Epithelial cell of prostate (primary cell): Measurements from ENCODE around the gene CORO1C.
A peak's percentile ranks its signal among the peaks of the same experiment; 100 is the strongest.
"Not testable (repeated sequence)": the region's sequence is repeated elsewhere in the genome, so short reads cannot be mapped to it uniquely, and the experiment has no call there.

Experiments
- DNase-seq: peaks from one replicate; pipeline ENCODE4 v3.0.0-alpha.2; 2011; ENCODE audit warnings: low read depth, low spot score
- H3K27ac ChIP-seq: fragments of 450-650 bp; 2 replicates; pipeline ENCODE4 v1.5.1; 2017; ENCODE audit warnings: mild to moderate bottlenecking

CORO1C gene

GRCh38 chr12:108756421-108756820 lies 25.1 kb upstream of the CORO1C start:
- no peak overlapping the region for H3K27ac ChIP-seq
- no peak for DNase-seq

DNA sequence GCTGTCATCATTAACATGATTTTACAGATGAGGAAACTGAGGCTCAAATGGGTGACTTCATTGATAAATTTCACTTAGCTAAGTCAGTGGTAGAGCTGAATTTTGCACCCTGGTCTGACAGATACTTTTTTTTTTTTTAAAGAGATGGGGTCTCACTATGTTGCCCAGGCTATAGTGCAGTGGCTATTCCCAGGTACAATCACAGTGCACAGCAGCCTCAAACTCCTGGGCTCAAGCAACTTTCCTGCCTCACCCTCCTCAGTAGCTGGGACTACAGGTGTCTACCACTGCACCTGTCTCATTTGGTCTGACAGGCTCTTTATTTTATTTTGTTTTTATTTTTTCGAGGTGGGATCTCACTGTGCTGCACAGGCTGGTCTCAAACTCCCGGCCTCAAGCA lies 24.2 kb upstream of the CORO1C start:
- H3K27ac ChIP-seq = no peak overlapping the region
- DNase-seq = no peak

GRCh38 chr12:108753976-108754375 lies 22.7 kb upstream of the CORO1C start:
- no peak overlapping the region for H3K27ac ChIP-seq
- no peak for DNase-seq

- H3K27ac ChIP-seq = no peak overlapping the region
- no peak for DNase-seq
These were observed 21.1 kb upstream of the CORO1C start for GRCh38 chr12:108752387-108752786.

GRCh38 chr12:108751821-108752220 lies 20.5 kb upstream of the CORO1C start:
- no peak overlapping the region for H3K27ac ChIP-seq
- DNase-seq = no peak

DNA sequence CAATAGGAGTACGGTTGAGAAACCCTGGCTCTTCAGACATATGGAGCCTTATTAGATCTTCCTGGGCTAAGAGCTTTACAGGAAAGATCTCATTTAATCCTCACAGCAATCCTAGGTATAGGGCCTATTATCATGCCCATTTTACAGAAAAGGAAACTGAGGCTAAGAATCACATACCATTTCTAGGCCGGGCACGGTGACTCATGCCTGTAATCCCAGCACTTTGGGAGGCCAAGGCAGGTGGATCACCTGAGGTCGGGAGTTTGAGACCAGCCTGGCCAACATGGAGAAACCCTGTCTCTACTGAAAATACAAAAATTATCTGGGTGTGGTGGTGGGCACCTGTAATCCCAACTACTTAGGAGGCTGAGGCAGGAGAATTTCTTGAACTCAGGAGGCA lies 19.7 kb upstream of the CORO1C start:
- not testable (repeated sequence) for DNase-seq, H3K27ac ChIP-seq

- no peak overlapping the region for H3K27ac ChIP-seq
- no peak for DNase-seq
These were observed 19.2 kb upstream of the CORO1C start for GRCh38 chr12:108750526-108750925.

DNA sequence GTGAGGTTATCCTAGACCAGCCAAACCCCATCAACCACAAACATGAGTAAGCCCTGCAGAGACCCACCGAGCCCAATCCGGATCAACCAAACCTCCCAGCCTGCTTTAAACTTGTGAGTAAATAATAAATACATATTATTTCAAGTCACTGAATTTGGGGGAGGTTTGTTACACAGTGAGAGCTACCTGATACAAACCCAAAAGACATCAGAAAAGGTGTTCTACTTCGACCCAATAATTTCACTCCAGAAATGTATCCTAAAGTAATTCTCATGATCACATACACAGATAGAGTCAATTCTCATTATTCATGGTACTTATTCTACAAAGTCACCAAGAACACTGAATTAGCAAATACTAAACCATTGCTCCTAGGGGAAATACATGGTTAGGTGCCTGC lies 16.2 kb upstream of the CORO1C start:
- no peak overlapping the region for H3K27ac ChIP-seq
- DNase-seq = no peak

DNA sequence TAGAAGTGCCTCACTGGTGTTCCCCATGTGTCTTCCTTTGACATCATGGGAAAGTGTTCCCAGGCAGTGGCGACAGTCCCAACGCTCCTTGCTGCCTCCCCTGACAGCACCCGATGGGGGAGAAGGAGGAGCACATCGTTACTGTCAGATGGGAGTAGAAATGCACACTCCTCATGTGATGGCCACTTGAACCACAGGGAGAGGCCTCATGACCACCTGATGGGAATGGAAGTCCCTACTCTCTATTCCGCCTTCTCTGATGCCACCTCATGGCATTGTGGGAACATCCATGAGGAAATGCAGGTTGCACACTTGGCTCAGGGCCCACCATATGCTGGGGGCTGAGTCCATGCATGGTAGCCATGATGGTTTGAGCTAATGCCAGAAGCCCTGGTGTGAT lies 14.3 kb upstream of the CORO1C start:
- DNase-seq = no peak
- no peak overlapping the region for H3K27ac ChIP-seq

- no peak for DNase-seq
- H3K27ac ChIP-seq = no peak overlapping the region
These were observed 12.9 kb upstream of the CORO1C start for GRCh38 chr12:108744021-108744897.

DNA sequence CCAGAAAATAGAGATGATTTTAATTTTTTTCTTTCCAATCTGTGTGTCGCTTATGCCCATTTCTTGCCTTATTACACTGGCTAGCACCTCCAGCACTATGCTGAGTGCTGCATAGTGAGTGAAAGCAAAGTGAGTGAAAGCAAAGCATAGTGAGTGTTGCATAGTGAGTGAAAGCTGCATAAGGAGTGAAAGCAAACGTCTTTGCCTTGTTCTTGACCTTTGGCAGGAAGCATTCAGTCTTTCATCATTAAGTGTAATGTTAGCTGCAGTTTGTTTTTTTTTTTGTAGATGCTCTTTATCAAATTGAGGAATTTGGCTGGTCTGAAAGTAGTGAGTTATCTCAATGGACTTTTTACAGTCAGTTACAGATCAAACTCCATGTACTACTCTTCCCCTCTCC lies 6.9 kb upstream of the CORO1C start:
- DNase-seq = no peak
- H3K27ac ChIP-seq = no peak overlapping the region

- no peak for DNase-seq
- H3K27ac ChIP-seq = peak overlapping the region; percentile 97
These were observed 4.5 kb upstream of the CORO1C start for GRCh38 chr12:108735855-108736254.

GRCh38 chr12:108734200-108734906 lies 3.0 kb upstream of the CORO1C start:
- H3K27ac ChIP-seq = peak overlapping the region; percentile 97
- peak; percentile 90 for DNase-seq

DNA sequence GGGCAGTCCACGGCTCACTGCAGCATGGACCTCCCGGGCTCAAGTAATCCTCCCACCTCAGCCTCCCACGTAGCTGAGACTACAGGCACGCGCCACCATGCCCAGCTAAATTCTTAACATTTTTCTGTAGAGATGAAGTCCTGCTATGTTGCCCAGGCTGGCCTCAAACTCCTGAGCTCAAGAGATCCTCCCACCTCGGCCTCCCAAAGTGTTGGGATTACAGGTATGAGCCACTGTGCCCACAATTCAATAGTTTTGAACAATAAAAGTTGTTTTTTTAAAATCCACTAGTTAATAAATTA lies 1.9 kb upstream of the CORO1C start:
- peak overlapping the region; percentile 97 for H3K27ac ChIP-seq
- not testable (repeated sequence) for DNase-seq

- DNase-seq = no peak
- peak overlapping the region; percentile 97 for H3K27ac ChIP-seq
These were observed 1.3 kb upstream of the CORO1C start for GRCh38 chr12:108732489-108733229.

GRCh38 chr12:108731866-108732461 lies 646 bp upstream of the CORO1C start:
- H3K27ac ChIP-seq = peak overlapping the region; percentile 97
- DNase-seq = peak; percentile 72

DNA sequence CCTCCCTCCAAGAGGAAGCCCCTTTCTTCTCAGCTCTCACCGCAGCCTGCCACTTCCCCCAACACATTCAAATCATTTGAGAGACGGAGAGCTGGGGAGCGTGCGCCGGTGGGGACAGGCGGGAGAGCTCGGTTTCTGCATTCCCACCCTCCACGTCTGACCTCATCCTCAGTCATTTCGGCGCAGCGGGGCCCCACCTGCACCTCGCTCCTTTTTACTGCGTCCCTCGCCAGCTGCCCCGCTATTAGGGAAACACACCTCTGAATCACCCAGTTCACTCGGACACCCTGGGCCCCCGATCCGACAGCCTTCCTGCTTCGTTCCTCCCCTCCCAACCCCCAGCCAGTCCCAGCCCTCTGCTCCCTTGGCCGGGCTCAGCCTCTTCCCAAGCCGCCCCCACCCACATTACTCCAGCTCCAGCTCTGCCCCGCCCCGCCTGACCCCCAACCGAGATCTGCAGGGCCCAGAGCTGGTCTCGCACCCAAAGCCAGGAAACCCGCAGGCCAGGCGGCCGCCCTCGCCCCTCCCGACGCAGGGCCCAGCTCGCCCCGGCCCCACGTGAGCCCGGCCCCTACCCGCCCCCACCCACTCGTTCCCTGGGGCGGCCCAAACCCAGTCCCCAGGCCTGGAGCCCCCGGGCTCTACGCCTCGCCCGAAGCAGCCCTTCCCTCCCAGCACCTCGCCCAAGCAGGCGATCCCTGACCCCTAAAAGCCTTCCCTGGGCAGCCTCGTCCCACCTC lies 783 bp downstream of the CORO1C start:
- H3K27ac ChIP-seq = peak overlapping the region; percentile 97
- DNase-seq = no peak

DNA sequence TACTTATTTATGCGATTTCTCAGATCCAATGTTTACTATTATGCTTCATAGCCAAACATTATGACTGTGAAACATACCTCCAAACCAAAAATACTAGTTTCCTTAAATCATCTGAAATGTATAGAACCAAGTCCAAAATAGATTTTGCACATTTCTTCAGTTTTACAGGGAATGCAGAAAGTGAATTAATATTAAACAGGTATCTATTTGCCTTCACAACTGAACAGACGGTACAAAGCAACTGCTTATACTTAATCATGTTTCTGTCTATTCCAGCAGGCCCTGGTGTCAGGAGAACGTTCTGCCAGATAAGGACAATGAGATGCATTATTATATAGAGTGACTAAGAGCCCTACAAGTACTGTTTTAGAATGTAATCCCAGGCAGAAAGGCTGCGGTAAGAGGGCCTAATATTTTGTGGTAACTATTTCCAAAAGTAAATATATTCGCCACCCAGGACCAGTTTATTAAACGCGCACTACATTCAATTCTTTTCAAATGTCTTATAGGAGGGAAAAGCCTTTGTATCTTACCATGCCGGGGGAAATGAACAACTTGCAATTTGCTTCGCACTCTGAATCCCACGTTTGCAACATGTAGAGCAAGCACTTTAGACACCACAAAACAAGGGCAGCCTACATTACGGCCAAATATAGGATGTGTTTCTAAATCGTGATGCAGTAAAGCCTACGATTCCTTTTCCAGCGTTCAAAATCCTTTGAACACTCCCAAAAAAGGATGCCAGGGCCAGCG lies 1.5 kb downstream of the CORO1C start:
- no peak for DNase-seq
- H3K27ac ChIP-seq = peak overlapping the region; percentile 97
